ENCODE results near the gene NUDCD2. TPM values are rescaled to one million over a fixed set of nuclear protein-coding genes. Genes with fewer than 3 reads are reported as not detected.

The NUDCD2 gene
- total RNA-seq, 1 donor from 2014 or later, result 68.2 TPM

DNA sequence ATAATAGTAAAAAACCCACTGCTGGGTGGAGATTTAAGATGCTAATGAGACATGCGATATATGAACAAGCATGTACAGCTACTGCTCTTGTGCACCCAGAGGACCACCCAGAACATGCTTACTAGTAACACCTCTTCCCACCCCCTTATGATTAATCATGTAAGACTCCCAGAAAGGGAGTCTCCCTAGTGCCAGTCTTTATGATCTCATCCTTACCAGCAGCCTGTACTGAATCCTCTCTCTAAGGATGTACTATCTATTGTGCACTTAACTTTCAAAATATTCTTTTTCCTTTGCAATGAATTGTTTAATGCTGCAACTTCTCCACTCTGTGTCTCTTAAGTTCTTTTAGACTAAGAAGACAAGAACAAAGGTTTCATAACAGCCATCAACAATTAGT is 36.4 kb upstream of the NUDCD2 start:
- Histone ChIP-seq H3K79me2 (ENCODE audit: low read depth) (no peaks in the 10 kb centered on the region), H3K4me3 (no peak overlapping the region), H4K20me1 (ENCODE audit: low read depth) (no peaks in the 10 kb centered on the region), H3K9me3 (ENCODE audit: low read depth) (no peaks in the 10 kb centered on the region), H3K9ac (no peak overlapping the region), H3K27ac (no peak overlapping the region), H2AFZ (replicated peaks) (no peak overlapping the region), H3K4me1 (no peaks in the 10 kb centered on the region), H3F3A (ENCODE audit: low read depth) (no peaks in the 10 kb centered on the region), H3K27me3 (no peaks in the 10 kb centered on the region), H3K4me2 (no peak overlapping the region), H3K36me3 (peaks cover 4% of the 10 kb centered on the region)
- H3K4me1 Mint-ChIP-seq, result no peaks in the 10 kb centered on the region
- H3K36me3 Mint-ChIP-seq, result peaks cover 5% of the 10 kb centered on the region
- H3K27me3 Mint-ChIP-seq (ENCODE audit: insufficient read depth, low read depth), result no peaks in the 10 kb centered on the region
- no peak for TF ChIP-seq EZH2 (IDR thresholded peaks at IDR 0.05)
- no peak for TF ChIP-seq EZH2phosphoT487 (IDR thresholded peaks at IDR 0.05)
- TF ChIP-seq, protein P1, sequence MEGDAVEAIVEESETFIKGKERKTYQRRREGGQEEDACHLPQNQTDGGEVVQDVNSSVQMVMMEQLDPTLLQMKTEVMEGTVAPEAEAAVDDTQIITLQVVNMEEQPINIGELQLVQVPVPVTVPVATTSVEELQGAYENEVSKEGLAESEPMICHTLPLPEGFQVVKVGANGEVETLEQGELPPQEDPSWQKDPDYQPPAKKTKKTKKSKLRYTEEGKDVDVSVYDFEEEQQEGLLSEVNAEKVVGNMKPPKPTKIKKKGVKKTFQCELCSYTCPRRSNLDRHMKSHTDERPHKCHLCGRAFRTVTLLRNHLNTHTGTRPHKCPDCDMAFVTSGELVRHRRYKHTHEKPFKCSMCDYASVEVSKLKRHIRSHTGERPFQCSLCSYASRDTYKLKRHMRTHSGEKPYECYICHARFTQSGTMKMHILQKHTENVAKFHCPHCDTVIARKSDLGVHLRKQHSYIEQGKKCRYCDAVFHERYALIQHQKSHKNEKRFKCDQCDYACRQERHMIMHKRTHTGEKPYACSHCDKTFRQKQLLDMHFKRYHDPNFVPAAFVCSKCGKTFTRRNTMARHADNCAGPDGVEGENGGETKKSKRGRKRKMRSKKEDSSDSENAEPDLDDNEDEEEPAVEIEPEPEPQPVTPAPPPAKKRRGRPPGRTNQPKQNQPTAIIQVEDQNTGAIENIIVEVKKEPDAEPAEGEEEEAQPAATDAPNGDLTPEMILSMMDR (IDR thresholded peaks at IDR 0.05), result no peak
- H3K9me3 Mint-ChIP-seq, result no peaks in the 10 kb centered on the region
- H3K4me3 Mint-ChIP-seq, result no peak overlapping the region
- no peak overlapping the region for H3K27ac Mint-ChIP-seq
- no peak for DNase-seq (ENCODE audit: low spot score)

- Mint-ChIP-seq H3K4me1 (no peaks in the 10 kb centered on the region), H3K27ac (no peak overlapping the region), H3K4me3 (no peak overlapping the region), H3K36me3 (peaks cover 34% of the 10 kb centered on the region), H3K9me3 (no peaks in the 10 kb centered on the region), H3K27me3 (ENCODE audit: insufficient read depth, low read depth) (no peaks in the 10 kb centered on the region)
- Histone ChIP-seq H3K4me1 (no peaks in the 10 kb centered on the region), H3K27me3 (no peaks in the 10 kb centered on the region), H3K4me3 (no peak overlapping the region), H3F3A (ENCODE audit: low read depth) (no peaks in the 10 kb centered on the region), H2AFZ (replicated peaks) (no peak overlapping the region), H3K27ac (peak overlapping the region; percentile 25), H3K4me2 (no peak overlapping the region), H3K36me3 (peaks cover 25% of the 10 kb centered on the region), H3K9ac (no peak overlapping the region), H3K9me3 (ENCODE audit: low read depth) (no peaks in the 10 kb centered on the region), H3K79me2 (ENCODE audit: low read depth) (peaks cover 3% of the 10 kb centered on the region), H4K20me1 (ENCODE audit: low read depth) (no peaks in the 10 kb centered on the region)
- DNase-seq (ENCODE audit: low spot score), result no peak
- TF ChIP-seq, protein P1 (IDR thresholded peaks at IDR 0.05), result no peak
- no peak for TF ChIP-seq EZH2phosphoT487 (IDR thresholded peaks at IDR 0.05)
- no peak for TF ChIP-seq EZH2 (IDR thresholded peaks at IDR 0.05)
Observed at GRCh38 chr5:163489745-163490075, 29.8 kb upstream of the NUDCD2 start.

DNA sequence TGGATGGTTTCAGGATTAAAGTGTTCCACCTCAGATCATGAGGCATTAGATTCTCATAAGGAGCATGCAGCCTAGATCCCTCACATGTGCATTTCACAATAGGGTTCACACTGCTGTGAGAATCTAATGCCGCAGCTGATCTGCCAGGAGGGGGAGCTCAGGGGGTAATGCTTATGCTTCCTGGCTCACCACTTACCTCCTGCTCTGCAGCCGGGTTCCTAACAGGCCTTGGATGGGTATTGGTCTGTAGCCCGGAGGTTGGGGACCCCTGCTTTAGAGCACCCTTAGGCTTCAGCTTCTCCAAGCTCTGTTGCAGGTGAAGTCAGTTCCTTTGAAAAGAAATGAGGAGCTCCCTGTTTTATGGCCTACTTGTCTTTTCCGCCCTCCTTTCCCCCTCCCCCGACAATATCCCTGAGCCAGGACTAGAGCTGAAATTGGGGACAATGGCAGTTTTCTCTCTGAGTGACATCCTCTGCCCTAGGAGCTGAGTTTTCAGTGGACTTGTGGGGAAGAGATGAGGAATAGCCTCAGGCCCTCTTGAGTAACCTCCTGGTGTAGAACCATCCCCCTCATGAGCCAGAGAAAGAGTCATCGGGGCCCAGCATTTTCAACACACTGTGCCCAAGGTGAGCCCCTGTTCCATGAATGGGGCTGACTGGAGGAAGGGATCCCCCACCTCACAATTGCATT is 29.3 kb upstream of the NUDCD2 start:
- peaks cover 36% of the 10 kb centered on the region for H3K36me3 Mint-ChIP-seq
- no peaks in the 10 kb centered on the region for H3K4me1 ChIP-seq
- H2AFZ ChIP-seq (replicated peaks), result no peak overlapping the region
- no peaks in the 10 kb centered on the region for H3K9me3 ChIP-seq (ENCODE audit: low read depth)
- H3K27ac Mint-ChIP-seq, result no peak overlapping the region
- peaks cover 3% of the 10 kb centered on the region for H3K79me2 ChIP-seq (ENCODE audit: low read depth)
- no peaks in the 10 kb centered on the region for H3K4me1 Mint-ChIP-seq
- DNase-seq (ENCODE audit: low spot score), result no peak
- H3K27me3 Mint-ChIP-seq (ENCODE audit: insufficient read depth, low read depth), result no peaks in the 10 kb centered on the region
- peaks cover 30% of the 10 kb centered on the region for H3K36me3 ChIP-seq
- H3K4me3 Mint-ChIP-seq, result no peak overlapping the region
- no peak overlapping the region for H3K4me3 ChIP-seq
- H3F3A ChIP-seq (ENCODE audit: low read depth), result no peaks in the 10 kb centered on the region
- no peaks in the 10 kb centered on the region for H4K20me1 ChIP-seq (ENCODE audit: low read depth)
- H3K27me3 ChIP-seq, result no peaks in the 10 kb centered on the region
- no peak overlapping the region for H3K9ac ChIP-seq
- no peak overlapping the region for H3K4me2 ChIP-seq
- peak overlapping the region; percentile 25 for H3K27ac ChIP-seq
- no peaks in the 10 kb centered on the region for H3K9me3 Mint-ChIP-seq
- TF ChIP-seq EZH2phosphoT487 (IDR thresholded peaks at IDR 0.05) (no peak), EZH2 (IDR thresholded peaks at IDR 0.05) (no peak)
- TF ChIP-seq, protein P1 (IDR thresholded peaks at IDR 0.05), result peak; percentile 27
